Measurements from ENCODE around the gene CD160.
A peak's percentile ranks its signal among the peaks of the same experiment; 100 is the strongest.

Gene CD160

GRCh38 chr1:145707183-145707867 lies 12.0 kb upstream of the CD160 start, which contains the start of gene PDZK1:
TSS of gene PDZK1 (minus strand) at chr1:145707368. CDS start at chr1:145688021, 19,347 bp downstream.
- H3K36me3 ChIP-seq: no peaks in the 10 kb centered on the region
- no peaks in the 10 kb centered on the region for H3K9me3 ChIP-seq (ENCODE audit: severe bottlenecking)
- peak within 1 kb of the TSS; percentile 0; the same call in 1 of the 2 replicates for H3K27ac ChIP-seq
- no peak within 1 kb of the TSS for H3K4me3 ChIP-seq (ENCODE audit: low read depth, low read length)
- TF ChIP-seq, protein P1, sequence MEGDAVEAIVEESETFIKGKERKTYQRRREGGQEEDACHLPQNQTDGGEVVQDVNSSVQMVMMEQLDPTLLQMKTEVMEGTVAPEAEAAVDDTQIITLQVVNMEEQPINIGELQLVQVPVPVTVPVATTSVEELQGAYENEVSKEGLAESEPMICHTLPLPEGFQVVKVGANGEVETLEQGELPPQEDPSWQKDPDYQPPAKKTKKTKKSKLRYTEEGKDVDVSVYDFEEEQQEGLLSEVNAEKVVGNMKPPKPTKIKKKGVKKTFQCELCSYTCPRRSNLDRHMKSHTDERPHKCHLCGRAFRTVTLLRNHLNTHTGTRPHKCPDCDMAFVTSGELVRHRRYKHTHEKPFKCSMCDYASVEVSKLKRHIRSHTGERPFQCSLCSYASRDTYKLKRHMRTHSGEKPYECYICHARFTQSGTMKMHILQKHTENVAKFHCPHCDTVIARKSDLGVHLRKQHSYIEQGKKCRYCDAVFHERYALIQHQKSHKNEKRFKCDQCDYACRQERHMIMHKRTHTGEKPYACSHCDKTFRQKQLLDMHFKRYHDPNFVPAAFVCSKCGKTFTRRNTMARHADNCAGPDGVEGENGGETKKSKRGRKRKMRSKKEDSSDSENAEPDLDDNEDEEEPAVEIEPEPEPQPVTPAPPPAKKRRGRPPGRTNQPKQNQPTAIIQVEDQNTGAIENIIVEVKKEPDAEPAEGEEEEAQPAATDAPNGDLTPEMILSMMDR (IDR thresholded peaks at IDR 0.05; ENCODE audit: low read depth, low read length): no peak
- peak; percentile 68 for DNase-seq
- H3K27me3 ChIP-seq (ENCODE audit: insufficient read depth, low read depth, severe bottlenecking): no peaks in the 10 kb centered on the region

DNA sequence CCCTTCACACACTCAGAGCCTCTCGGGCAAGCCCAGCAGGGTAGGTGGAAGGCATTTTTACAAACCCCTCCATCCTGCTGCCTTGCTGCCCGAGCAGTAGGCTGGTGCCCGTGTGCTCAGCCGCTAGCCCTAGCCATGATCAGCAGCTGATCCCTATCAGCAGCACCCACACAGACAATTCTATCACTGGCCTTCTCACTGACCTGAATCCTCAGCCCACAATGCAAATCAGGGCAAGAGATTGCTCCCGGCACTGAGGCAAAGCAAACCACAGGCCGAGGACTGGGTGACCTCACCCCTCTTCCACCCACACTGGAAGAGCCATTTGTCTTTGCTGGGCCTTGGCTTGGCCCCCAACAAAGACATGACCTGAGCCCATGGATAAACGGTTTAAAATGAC lies 11.2 kb upstream of the CD160 start:
- DNase-seq: peak; percentile 96
- peak overlapping the region; percentile 0; the same call in 1 of the 2 replicates for H3K27ac ChIP-seq

GRCh38 chr1:145710291-145711027 lies 8.8 kb upstream of the CD160 start:
- no peaks in the 10 kb centered on the region for H3K9me3 ChIP-seq (ENCODE audit: severe bottlenecking)
- no peak overlapping the region for H3K27ac ChIP-seq
- no peak for DNase-seq
- H3K36me3 ChIP-seq: no peaks in the 10 kb centered on the region
- TF ChIP-seq, protein P1 (IDR thresholded peaks at IDR 0.05; ENCODE audit: low read depth, low read length): no peak
- H3K4me3 ChIP-seq (ENCODE audit: low read depth, low read length): no peak overlapping the region
- H3K27me3 ChIP-seq (ENCODE audit: insufficient read depth, low read depth, severe bottlenecking): no peaks in the 10 kb centered on the region

More for the DNA sequence above, 11.2 kb upstream of the CD160 start:
- no peak overlapping the region for H3K4me3 ChIP-seq (ENCODE audit: low read depth, low read length)
- no peaks in the 10 kb centered on the region for H3K36me3 ChIP-seq
- TF ChIP-seq, protein P1 (IDR thresholded peaks at IDR 0.05; ENCODE audit: low read depth, low read length): no peak
- H3K9me3 ChIP-seq (ENCODE audit: severe bottlenecking): no peaks in the 10 kb centered on the region
- H3K27me3 ChIP-seq (ENCODE audit: insufficient read depth, low read depth, severe bottlenecking): no peaks in the 10 kb centered on the region

DNA sequence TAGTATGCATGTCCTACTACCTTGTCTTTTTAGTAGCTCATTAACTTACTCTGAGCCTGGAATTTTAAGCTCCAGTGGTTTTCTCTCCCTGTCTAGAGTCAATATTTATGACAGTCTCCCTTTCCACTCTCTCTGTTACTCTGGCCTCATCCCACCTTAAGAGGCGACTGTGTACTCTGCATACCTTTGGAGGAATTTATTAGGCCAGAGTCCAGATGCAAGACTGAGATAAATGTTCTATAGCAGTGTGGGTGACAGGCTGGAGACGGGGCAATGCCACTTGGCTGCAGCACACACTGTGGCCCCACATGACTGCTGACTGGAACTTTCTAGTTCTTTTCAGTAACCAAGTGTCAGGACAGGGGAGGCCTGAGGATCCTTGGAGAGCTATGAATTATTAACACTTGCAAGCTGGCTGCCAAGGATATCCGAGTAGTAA lies 8.1 kb upstream of the CD160 start:
- H3K27me3 ChIP-seq (ENCODE audit: insufficient read depth, low read depth, severe bottlenecking): no peaks in the 10 kb centered on the region
- H3K4me3 ChIP-seq (ENCODE audit: low read depth, low read length): no peak overlapping the region
- H3K9me3 ChIP-seq (ENCODE audit: severe bottlenecking): no peaks in the 10 kb centered on the region
- H3K27ac ChIP-seq: no peak overlapping the region
- TF ChIP-seq, protein P1 (IDR thresholded peaks at IDR 0.05; ENCODE audit: low read depth, low read length): no peak
- H3K36me3 ChIP-seq: no peaks in the 10 kb centered on the region
- no peak for DNase-seq

DNA sequence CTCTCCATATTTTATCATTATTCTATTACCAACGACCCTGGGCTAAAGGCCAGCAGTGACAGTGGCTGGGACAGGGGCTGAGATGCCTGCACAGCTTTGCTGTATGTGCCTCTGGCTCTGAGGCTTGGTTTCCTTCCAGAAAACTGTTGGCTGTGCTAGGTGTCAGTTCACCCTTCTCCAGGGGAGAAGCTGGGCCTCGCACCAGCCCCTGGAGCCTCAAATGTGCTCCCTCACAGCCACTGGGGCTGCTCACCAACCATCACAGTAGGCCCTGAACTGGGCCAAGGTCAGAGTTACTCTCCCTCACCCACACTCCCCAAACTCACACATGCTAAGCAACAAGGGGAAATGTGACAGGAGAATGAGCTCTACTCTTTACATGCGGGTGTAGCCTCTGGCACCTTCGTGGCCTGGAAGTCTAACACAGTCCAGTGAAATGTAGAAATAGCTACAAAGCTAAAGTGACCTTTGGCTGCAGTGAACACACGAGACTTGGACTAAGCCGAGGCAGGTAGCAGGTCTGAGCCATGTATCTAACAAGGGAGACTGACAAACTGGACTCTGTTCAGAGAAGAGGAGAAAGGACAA lies 4.7 kb upstream of the CD160 start:
- Histone ChIP-seq H3K4me3 (ENCODE audit: low read depth, low read length) (no peak overlapping the region), H3K27ac (no peak overlapping the region), H3K27me3 (ENCODE audit: insufficient read depth, low read depth, severe bottlenecking) (no peaks in the 10 kb centered on the region), H3K36me3 (no peaks in the 10 kb centered on the region), H3K9me3 (ENCODE audit: severe bottlenecking) (no peaks in the 10 kb centered on the region)
- no peak for DNase-seq
- TF ChIP-seq, protein P1 (IDR thresholded peaks at IDR 0.05; ENCODE audit: low read depth, low read length): no peak

Data from WERI-Rb-1 (cell line).